M059J (cell line): ENCODE data around the gene SCTR. TPM values are rescaled to one million over a fixed set of nuclear protein-coding genes. Genes with fewer than 3 reads are reported as not detected.

Source experiments
- DNase-seq: peaks from one replicate; pipeline ENCODE4 v3.0.0-alpha.2; 2012; ENCODE audit warnings: low read depth
- total RNA-seq: library from RNA; depleted of rRNA; stranded (reverse); fragments of >200 nt; shearing (Covaris generic); gene quantifications from 2 replicates; pipeline ENCODE4 v1.2.3, GENCODE V29; 2014

Gene SCTR
- total RNA-seq, 1 experiment from 2014 or later = not detected

- DNase-seq = no peak
Measured at GRCh38 chr2:119487434-119488244, 36.6 kb downstream of the SCTR start.

GRCh38 chr2:119486886-119487285 lies 37.4 kb downstream of the SCTR start:
- DNase-seq = peak; percentile 78

GRCh38 chr2:119486196-119486827 lies 38.0 kb downstream of the SCTR start:
- DNase-seq = no peak

- DNase-seq = peak; percentile 69
Measured at GRCh38 chr2:119485336-119486110, 38.8 kb downstream of the SCTR start.

- peak; percentile 51 for DNase-seq
Measured at GRCh38 chr2:119484834-119485233, 39.4 kb downstream of the SCTR start.

GRCh38 chr2:119483896-119484718 lies 40.2 kb downstream of the SCTR start:
- DNase-seq = no peak

GRCh38 chr2:119483395-119483753 lies 40.9 kb downstream of the SCTR start:
- DNase-seq = no peak

GRCh38 chr2:119482481-119483394 lies 41.5 kb downstream of the SCTR start:
- peak; percentile 14 for DNase-seq

- DNase-seq = no peak
Measured at GRCh38 chr2:119481501-119482455, 42.5 kb downstream of the SCTR start.

- DNase-seq = no peak
Measured at GRCh38 chr2:119480718-119481142, 43.6 kb downstream of the SCTR start.

- no peak for DNase-seq
Measured at GRCh38 chr2:119480184-119480583, 44.1 kb downstream of the SCTR start.

- no peak for DNase-seq
Measured at GRCh38 chr2:119478978-119479295, 45.3 kb downstream of the SCTR start.

- DNase-seq = no peak
Measured at GRCh38 chr2:119478188-119478977, 45.9 kb downstream of the SCTR start.

- DNase-seq = no peak
Measured at GRCh38 chr2:119477113-119477505, 47.2 kb downstream of the SCTR start.

GRCh38 chr2:119476301-119477112 lies 47.8 kb downstream of the SCTR start:
- DNase-seq = peak; percentile 54

GRCh38 chr2:119475857-119476244 lies 48.4 kb downstream of the SCTR start:
- DNase-seq = no peak

GRCh38 chr2:119475225-119475856 lies 48.9 kb downstream of the SCTR start:
- no peak for DNase-seq
